Activated CD8-positive, alpha-beta memory T cell treated with anti-CD3 and anti-CD28 coated beads, Interleukin-2, amount 50 U/mL, for 1 hour (primary cell): ENCODE results near the gene RHBDD1.

Source experiments
- DNase-seq: peaks from one replicate; pipeline ENCODE4 v3.0.0-alpha.2; 2020; ENCODE audit errors: extremely low read depth

The RHBDD1 gene

GRCh38 chr2:226915846-226916360 is 80.0 kb downstream of the RHBDD1 start:
- DNase-seq: no peak

- DNase-seq: no peak
Observed at GRCh38 chr2:226916669-226917068, 80.8 kb downstream of the RHBDD1 start.

- DNase-seq: no peak
Observed at GRCh38 chr2:226932443-226932842, 96.6 kb downstream of the RHBDD1 start.

GRCh38 chr2:226934546-226935201 is 98.8 kb downstream of the RHBDD1 start:
- DNase-seq: no peak

GRCh38 chr2:226943862-226944620 is 108.2 kb downstream of the RHBDD1 start:
- no peak for DNase-seq

GRCh38 chr2:226953206-226953605 is 117.4 kb downstream of the RHBDD1 start:
- no peak for DNase-seq

- no peak for DNase-seq
Observed at GRCh38 chr2:226953826-226954225, 118.0 kb downstream of the RHBDD1 start.

- DNase-seq: no peak
Observed at GRCh38 chr2:226956659-226957058, 120.8 kb downstream of the RHBDD1 start.

GRCh38 chr2:226959418-226959817 is 123.6 kb downstream of the RHBDD1 start:
- no peak for DNase-seq

GRCh38 chr2:226962176-226962773 is 126.4 kb downstream of the RHBDD1 start:
- no peak for DNase-seq

- DNase-seq: no peak
Observed at GRCh38 chr2:226963528-226963927, 127.7 kb downstream of the RHBDD1 start.

GRCh38 chr2:226965376-226965775 is 129.5 kb downstream of the RHBDD1 start:
- DNase-seq: no peak

- DNase-seq: no peak
Observed at GRCh38 chr2:226969417-226970080, 133.7 kb downstream of the RHBDD1 start.

GRCh38 chr2:226970362-226970761 is 134.5 kb downstream of the RHBDD1 start:
- no peak for DNase-seq

GRCh38 chr2:226971084-226971483 is 135.2 kb downstream of the RHBDD1 start:
- no peak for DNase-seq

- no peak for DNase-seq
Observed at GRCh38 chr2:226971770-226972169, 135.9 kb downstream of the RHBDD1 start.

GRCh38 chr2:226973816-226974215 is 138.0 kb downstream of the RHBDD1 start:
- DNase-seq: no peak

- no peak for DNase-seq
Observed at GRCh38 chr2:226977775-226978190, 141.9 kb downstream of the RHBDD1 start.

GRCh38 chr2:226978300-226978699 is 142.4 kb downstream of the RHBDD1 start:
- DNase-seq: no peak

- no peak for DNase-seq
Observed at GRCh38 chr2:226979004-226979403, 143.2 kb downstream of the RHBDD1 start.

GRCh38 chr2:226981791-226982326 is 146.0 kb downstream of the RHBDD1 start:
- no peak for DNase-seq
